Memory B cell (primary cell): ENCODE data around the gene CARMIL1.

Source experiments
- ATAC-seq: fragments of 150-1000 bp; cut with Tn5 transposase; 2 replicates; pipeline ENCODE4 v1.10.0; 2021; ENCODE audit warnings: low read depth, mild to moderate bottlenecking, moderate library complexity
- DNase-seq, 2 donors: peaks; one replicate each; pipeline ENCODE4 v3.0.0; 2022; ENCODE audit warnings: low spot score in 2 of 2
- H3K27ac Mint-ChIP-seq: one replicate; pipeline ENCODE4 v1.8.0; 2022; ENCODE audit warnings: mild to moderate bottlenecking, moderate library complexity, mixed read lengths
- H3K27me3 Mint-ChIP-seq: one replicate; pipeline ENCODE4 v1.8.0; 2022; ENCODE audit warnings: mixed read lengths
- H3K36me3 Mint-ChIP-seq: one replicate; pipeline ENCODE4 v1.8.0; 2022; ENCODE audit warnings: mild to moderate bottlenecking, mixed read lengths
- H3K4me1 Mint-ChIP-seq: one replicate; pipeline ENCODE4 v1.8.0; 2022; ENCODE audit warnings: mixed read lengths
- H3K4me3 Mint-ChIP-seq: one replicate; pipeline ENCODE4 v1.8.0; 2022; ENCODE audit warnings: mild to moderate bottlenecking, moderate library complexity, mixed read lengths
- H3K9me3 Mint-ChIP-seq: one replicate; pipeline ENCODE4 v1.8.0; 2022; ENCODE audit warnings: mixed read lengths

The CARMIL1 gene

DNA sequence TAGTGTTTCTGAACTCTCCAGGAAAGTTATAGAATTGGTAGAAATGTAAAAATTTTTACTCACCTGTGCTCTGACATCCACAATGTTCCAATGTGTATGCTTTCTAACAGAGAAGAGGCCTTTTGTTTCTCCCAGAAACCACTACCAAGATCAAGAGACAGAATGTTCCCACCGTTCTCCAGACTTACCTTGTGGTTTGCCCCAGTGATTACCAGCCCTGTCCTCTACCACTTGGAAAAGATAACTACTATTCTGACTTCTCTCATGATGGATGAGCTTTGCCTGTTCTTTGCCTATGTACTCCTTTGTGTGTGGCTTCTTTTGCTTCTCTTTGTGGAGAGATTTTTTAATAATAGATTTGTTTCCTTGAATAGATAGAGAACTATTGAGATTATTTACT is 199.8 kb downstream of the CARMIL1 start:
- peaks cover under 1% of the 10 kb centered on the region for H3K27me3 Mint-ChIP-seq
- H3K9me3 Mint-ChIP-seq, result no peaks in the 10 kb centered on the region
- DNase-seq (no peak), ATAC-seq (no peak)
- H3K4me1 Mint-ChIP-seq, result peaks cover 9% of the 10 kb centered on the region
- H3K27ac Mint-ChIP-seq, result no peak overlapping the region
- no peak overlapping the region for H3K4me3 Mint-ChIP-seq
- peaks cover 4% of the 10 kb centered on the region for H3K36me3 Mint-ChIP-seq

GRCh38 chr6:25481267-25481666 is 202.1 kb downstream of the CARMIL1 start:
- H3K9me3 Mint-ChIP-seq, result no peaks in the 10 kb centered on the region
- peaks cover 2% of the 10 kb centered on the region for H3K27me3 Mint-ChIP-seq
- ATAC-seq (no peak), DNase-seq (no peak)
- H3K27ac Mint-ChIP-seq, result no peak overlapping the region
- peaks cover 4% of the 10 kb centered on the region for H3K36me3 Mint-ChIP-seq
- no peak overlapping the region for H3K4me3 Mint-ChIP-seq
- no peaks in the 10 kb centered on the region for H3K4me1 Mint-ChIP-seq

DNA sequence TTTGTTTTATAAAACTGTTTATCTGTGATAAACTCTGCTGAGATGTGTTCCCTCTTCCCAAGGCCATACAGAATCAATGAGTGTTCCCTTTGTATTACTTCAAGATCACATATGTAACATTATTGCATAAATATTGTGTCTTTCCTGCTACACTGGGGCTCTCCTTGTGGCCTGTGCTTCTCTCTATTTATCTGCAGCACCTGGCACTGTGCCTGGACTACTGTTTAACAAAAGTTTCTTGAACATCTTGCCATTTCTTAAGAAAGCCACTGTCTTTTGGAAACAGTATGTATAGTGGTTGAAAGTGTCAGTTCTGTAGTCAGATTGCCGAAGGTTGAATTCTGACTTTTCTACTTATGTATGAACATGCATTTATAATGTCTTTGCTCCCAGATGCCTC is 203.8 kb downstream of the CARMIL1 start:
- Mint-ChIP-seq H3K36me3 (peaks cover 3% of the 10 kb centered on the region), H3K4me1 (peaks cover 2% of the 10 kb centered on the region), H3K9me3 (no peaks in the 10 kb centered on the region), H3K27ac (no peak overlapping the region), H3K4me3 (no peak overlapping the region), H3K27me3 (peaks cover 2% of the 10 kb centered on the region)
- no peak for ATAC-seq
- no peak for DNase-seq

DNA sequence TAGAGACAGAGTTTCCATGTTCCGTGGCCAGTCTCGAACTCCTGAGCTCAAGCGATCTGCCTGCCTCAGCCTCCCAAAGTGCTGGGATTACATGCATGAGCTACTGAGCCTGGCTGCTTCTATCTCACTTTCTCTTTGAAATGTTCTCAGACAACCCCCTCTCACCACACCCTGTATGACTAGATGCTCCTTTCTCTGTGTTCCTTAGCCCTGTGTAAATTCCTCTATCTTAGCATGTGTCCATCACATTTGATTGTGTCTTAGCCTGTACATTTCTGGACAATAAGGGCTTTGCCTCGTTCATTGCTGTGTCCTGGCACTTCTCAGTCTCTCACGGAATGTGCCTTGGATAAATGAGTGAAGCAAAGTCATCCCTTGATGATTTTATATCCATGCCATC is 204.8 kb downstream of the CARMIL1 start:
- peaks cover 3% of the 10 kb centered on the region for H3K36me3 Mint-ChIP-seq

DNA sequence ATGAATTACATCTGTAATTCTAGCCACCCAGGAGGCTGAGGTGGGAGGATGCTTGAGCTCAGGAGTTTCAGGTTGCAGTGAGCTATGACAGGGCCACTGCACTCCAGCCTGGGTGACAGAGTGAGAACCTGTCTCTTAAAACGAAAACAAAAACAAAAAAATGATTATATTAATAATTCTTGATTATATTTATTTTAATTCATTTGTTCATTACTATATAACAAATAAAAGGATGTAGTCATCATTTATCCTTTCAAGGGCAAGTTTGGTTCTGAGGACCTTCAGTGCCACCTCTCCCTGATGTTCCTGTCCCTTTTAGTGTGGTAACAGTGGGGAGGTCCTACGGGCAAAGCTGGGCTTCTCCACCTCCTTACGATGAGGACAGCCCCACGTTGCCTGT is 205.7 kb downstream of the CARMIL1 start:
- Mint-ChIP-seq H3K27ac (no peak overlapping the region), H3K4me1 (peaks cover 6% of the 10 kb centered on the region), H3K9me3 (no peaks in the 10 kb centered on the region), H3K4me3 (no peak overlapping the region), H3K27me3 (peaks cover 2% of the 10 kb centered on the region), H3K36me3 (peaks cover 3% of the 10 kb centered on the region)
- no peak for DNase-seq
- ATAC-seq, result no peak

More for the DNA sequence above, 204.8 kb downstream of the CARMIL1 start:
- no peak for ATAC-seq
- Mint-ChIP-seq H3K4me1 (peaks cover 3% of the 10 kb centered on the region), H3K27ac (no peak overlapping the region), H3K9me3 (no peaks in the 10 kb centered on the region), H3K27me3 (peaks cover 2% of the 10 kb centered on the region), H3K4me3 (no peak overlapping the region)
- no peak for DNase-seq

- peak overlapping the region; percentile 45 for H3K27ac Mint-ChIP-seq
- no peak for ATAC-seq
- DNase-seq, result no peak
- peaks cover 9% of the 10 kb centered on the region for H3K4me1 Mint-ChIP-seq
- peaks cover 2% of the 10 kb centered on the region for H3K27me3 Mint-ChIP-seq
- H3K36me3 Mint-ChIP-seq, result peaks cover 3% of the 10 kb centered on the region
- H3K4me3 Mint-ChIP-seq, result no peak overlapping the region
- H3K9me3 Mint-ChIP-seq, result no peaks in the 10 kb centered on the region
These were observed 206.8 kb downstream of the CARMIL1 start for GRCh38 chr6:25485821-25486534.

GRCh38 chr6:25486550-25486949 is 207.4 kb downstream of the CARMIL1 start:
- H3K27me3 Mint-ChIP-seq, result peaks cover 2% of the 10 kb centered on the region
- no peaks in the 10 kb centered on the region for H3K9me3 Mint-ChIP-seq
- peaks cover 9% of the 10 kb centered on the region for H3K4me1 Mint-ChIP-seq
- DNase-seq, result no peak
- H3K36me3 Mint-ChIP-seq, result peaks cover 3% of the 10 kb centered on the region
- no peak overlapping the region for H3K27ac Mint-ChIP-seq
- no peak for ATAC-seq
- H3K4me3 Mint-ChIP-seq, result no peak overlapping the region

DNA sequence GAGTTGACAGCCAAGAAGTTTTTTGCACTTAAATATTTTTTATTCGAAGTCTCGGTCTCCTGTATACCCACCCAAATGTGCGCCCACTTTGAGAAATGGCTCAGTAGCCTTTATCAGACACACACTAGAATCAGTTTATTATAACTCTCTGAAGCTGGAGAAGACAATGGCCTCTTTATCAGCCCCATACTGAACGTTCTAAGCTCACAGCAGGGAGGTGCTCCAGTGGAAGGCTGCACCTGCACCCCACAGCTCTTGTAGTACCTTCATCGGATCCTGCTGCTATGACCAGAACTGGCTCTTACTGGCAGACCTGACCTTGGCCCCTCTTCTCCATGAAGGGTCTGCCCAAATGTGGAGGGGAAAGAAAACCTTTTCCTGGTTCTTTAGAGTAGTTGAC is 207.8 kb downstream of the CARMIL1 start:
- H3K9me3 Mint-ChIP-seq, result no peaks in the 10 kb centered on the region
- peaks cover 3% of the 10 kb centered on the region for H3K36me3 Mint-ChIP-seq
- H3K4me3 Mint-ChIP-seq, result no peak overlapping the region
- DNase-seq, result no peak
- ATAC-seq, result no peak
- H3K27ac Mint-ChIP-seq, result no peak overlapping the region
- H3K27me3 Mint-ChIP-seq, result peaks cover 2% of the 10 kb centered on the region
- H3K4me1 Mint-ChIP-seq, result peaks cover 9% of the 10 kb centered on the region

DNA sequence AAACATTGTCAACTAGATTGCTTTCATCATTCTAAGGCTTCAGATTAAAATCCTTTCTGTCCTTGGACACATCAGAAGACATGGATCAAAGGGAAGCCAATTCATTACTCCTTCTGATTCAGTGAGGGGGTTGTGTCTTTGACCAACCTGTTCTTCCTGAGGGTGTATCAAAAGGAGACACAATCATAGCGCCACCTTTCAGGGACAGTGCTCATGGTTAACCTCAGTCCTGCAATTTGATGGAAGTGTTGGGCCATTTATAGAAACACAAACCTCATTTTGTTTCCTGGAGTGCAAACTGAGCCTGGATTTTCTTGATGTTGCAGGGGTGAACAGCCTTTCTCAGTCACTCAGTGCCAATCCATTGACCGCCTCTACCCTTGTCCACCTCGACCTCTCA is 209.0 kb downstream of the CARMIL1 start:
- H3K27ac Mint-ChIP-seq, result no peak overlapping the region
- H3K9me3 Mint-ChIP-seq, result no peaks in the 10 kb centered on the region
- H3K4me3 Mint-ChIP-seq, result no peak overlapping the region
- no peak for ATAC-seq
- peaks cover 9% of the 10 kb centered on the region for H3K4me1 Mint-ChIP-seq
- H3K36me3 Mint-ChIP-seq, result peaks cover 3% of the 10 kb centered on the region
- no peak for DNase-seq
- peaks cover 2% of the 10 kb centered on the region for H3K27me3 Mint-ChIP-seq

- no peak for ATAC-seq
- Mint-ChIP-seq H3K27me3 (no peaks in the 10 kb centered on the region), H3K4me3 (no peak overlapping the region), H3K9me3 (no peaks in the 10 kb centered on the region), H3K36me3 (peaks cover 3% of the 10 kb centered on the region), H3K4me1 (peaks cover 9% of the 10 kb centered on the region), H3K27ac (no peak overlapping the region)
- DNase-seq, result no peak
These were observed 210.2 kb downstream of the CARMIL1 start for GRCh38 chr6:25489399-25489798.

- no peak overlapping the region for H3K27ac Mint-ChIP-seq
- no peak overlapping the region for H3K4me3 Mint-ChIP-seq
- peaks cover 9% of the 10 kb centered on the region for H3K4me1 Mint-ChIP-seq
- H3K9me3 Mint-ChIP-seq, result no peaks in the 10 kb centered on the region
- peak; percentile 73 for ATAC-seq
- H3K36me3 Mint-ChIP-seq, result peaks cover 3% of the 10 kb centered on the region
- DNase-seq, result peak; percentile 50 to 66
- no peaks in the 10 kb centered on the region for H3K27me3 Mint-ChIP-seq
These were observed 211.0 kb downstream of the CARMIL1 start for GRCh38 chr6:25490018-25490801.

DNA sequence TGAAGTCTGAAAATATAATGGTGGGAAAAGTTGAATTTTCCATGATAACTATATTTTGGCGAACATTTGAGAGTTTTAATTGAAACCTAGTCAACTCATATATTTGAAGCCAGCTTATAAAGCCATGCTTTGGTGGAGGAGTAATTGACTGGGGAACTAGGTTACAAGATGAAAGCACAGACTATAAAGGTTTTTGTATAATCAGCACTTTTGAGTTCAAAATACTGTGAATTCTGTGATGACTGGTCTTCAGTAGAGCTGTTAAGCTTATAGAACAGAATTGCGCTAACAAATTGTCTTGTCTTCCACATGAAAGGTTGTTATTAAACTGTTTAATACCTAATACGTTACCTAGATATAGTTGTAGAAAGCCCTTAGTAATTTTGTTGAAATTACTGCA is 213.8 kb downstream of the CARMIL1 start:
- ATAC-seq, result no peak
- Mint-ChIP-seq H3K4me3 (no peak overlapping the region), H3K4me1 (peaks cover 7% of the 10 kb centered on the region), H3K27ac (no peak overlapping the region), H3K27me3 (peaks cover 2% of the 10 kb centered on the region), H3K36me3 (peaks cover 3% of the 10 kb centered on the region), H3K9me3 (no peaks in the 10 kb centered on the region)
- DNase-seq, result no peak

- Mint-ChIP-seq H3K27ac (no peak overlapping the region), H3K36me3 (peaks cover 3% of the 10 kb centered on the region), H3K4me1 (peaks cover 7% of the 10 kb centered on the region), H3K27me3 (peaks cover 2% of the 10 kb centered on the region), H3K9me3 (no peaks in the 10 kb centered on the region), H3K4me3 (no peak overlapping the region)
- no peak for ATAC-seq
- DNase-seq, result no peak
These were observed 215.3 kb downstream of the CARMIL1 start for GRCh38 chr6:25494469-25494868.

GRCh38 chr6:25497383-25498040 is 218.3 kb downstream of the CARMIL1 start:
- no peak overlapping the region for H3K4me3 Mint-ChIP-seq
- H3K27me3 Mint-ChIP-seq, result peaks cover 2% of the 10 kb centered on the region
- H3K4me1 Mint-ChIP-seq, result no peaks in the 10 kb centered on the region
- DNase-seq (no peak), ATAC-seq (no peak)
- H3K36me3 Mint-ChIP-seq, result peaks cover 3% of the 10 kb centered on the region
- no peak overlapping the region for H3K27ac Mint-ChIP-seq
- no peaks in the 10 kb centered on the region for H3K9me3 Mint-ChIP-seq
